GM19025 (cell line): ENCODE measurements around the gene DCD.
"Not testable (repeated sequence)": the region's sequence is repeated elsewhere in the genome, so short reads cannot be mapped to it uniquely, and the experiment has no call there.

Source experiments
- ATAC-seq: cut with Tn5 transposase; IDR thresholded peaks from one replicate; pipeline ENCODE4 v1.9.1; 2021; ENCODE audit warnings: mild to moderate bottlenecking, low read depth, moderate library complexity; ENCODE audit not compliant: unreplicated experiment

The DCD gene

GRCh38 chr12:54648265-54648664 is at the start of gene DCD:
Gene DCD (minus strand): TSS chr12:54648365. CDS start chr12:54648303, 62 bp downstream.
- ATAC-seq: no peak

- no peak for ATAC-seq
Measured at GRCh38 chr12:54697851-54698250, 49.7 kb upstream of the DCD start.

- no peak for ATAC-seq
Measured at GRCh38 chr12:54692353-54692752, 44.2 kb upstream of the DCD start.

- no peak for ATAC-seq
Measured at GRCh38 chr12:54689984-54690383, 41.8 kb upstream of the DCD start.

GRCh38 chr12:54689034-54689372 is 40.8 kb upstream of the DCD start:
- ATAC-seq: no peak

GRCh38 chr12:54688309-54689033 is 40.3 kb upstream of the DCD start:
- ATAC-seq: no peak

GRCh38 chr12:54684636-54685630 is 36.8 kb upstream of the DCD start:
- ATAC-seq: no peak

- no peak for ATAC-seq
Measured at GRCh38 chr12:54683398-54683797, 35.2 kb upstream of the DCD start.

- ATAC-seq: no peak
Measured at GRCh38 chr12:54682674-54683073, 34.5 kb upstream of the DCD start.

- no peak for ATAC-seq
Measured at GRCh38 chr12:54680374-54680773, 32.2 kb upstream of the DCD start.

- no peak for ATAC-seq
Measured at GRCh38 chr12:54678131-54678530, 30.0 kb upstream of the DCD start.

GRCh38 chr12:54667945-54668344 is 19.8 kb upstream of the DCD start:
- ATAC-seq: no peak

GRCh38 chr12:54666008-54666407 is 17.8 kb upstream of the DCD start:
- no peak for ATAC-seq

GRCh38 chr12:54665022-54665635 is 17.0 kb upstream of the DCD start:
- not testable (repeated sequence) for ATAC-seq

- no peak for ATAC-seq
Measured at GRCh38 chr12:54663603-54664002, 15.4 kb upstream of the DCD start.

GRCh38 chr12:54662026-54662425 is 13.9 kb upstream of the DCD start:
- no peak for ATAC-seq

GRCh38 chr12:54661048-54661447 is 12.9 kb upstream of the DCD start:
- ATAC-seq: no peak

- ATAC-seq: no peak
Measured at GRCh38 chr12:54660320-54660962, 12.3 kb upstream of the DCD start.

- ATAC-seq: peak; percentile 64
Measured at GRCh38 chr12:54658306-54659264, 10.4 kb upstream of the DCD start.
